HepG2 (cell line): ENCODE results near the gene NPDC1. TPM values are rescaled to one million over a fixed set of nuclear protein-coding genes. Genes with fewer than 3 reads are reported as not detected.

Source experiments
- ARNT2 ChIP-seq: sonication (generic); formaldehyde crosslinking; IDR thresholded peaks from 2 replicates; pipeline ENCODE4 v1.8.0; 2022; ENCODE audit warnings: mild to moderate bottlenecking, low read depth, missing genetic modification reagents, moderate library complexity
- HNRNPL ChIP-seq: fragments of 200-400 bp; formaldehyde crosslinking; IDR thresholded peaks from 2 replicates; pipeline ENCODE4 v1.6.1; 2017; ENCODE audit warnings: mild to moderate bottlenecking, low read depth, low read length
- MEIS2 ChIP-seq: sonication (generic); formaldehyde crosslinking; IDR thresholded peaks from 2 replicates; pipeline ENCODE4 v1.9.0; 2021; ENCODE audit warnings: mild to moderate bottlenecking, missing genetic modification reagents
- NR2C2 ChIP-seq: sonication (generic); formaldehyde crosslinking; IDR thresholded peaks from 2 replicates; pipeline ENCODE4 v1.4.0; 2020; ENCODE audit warnings: missing genetic modification reagents, mild to moderate bottlenecking, moderate library complexity, borderline replicate concordance
- PCBP1 ChIP-seq: fragments of 200-400 bp; formaldehyde crosslinking; IDR thresholded peaks from 2 replicates; pipeline ENCODE4 v1.6.1; 2017; ENCODE audit warnings: mild to moderate bottlenecking, low read depth, low read length, borderline replicate concordance
- SCMH1 ChIP-seq: sonication (generic); formaldehyde crosslinking; IDR thresholded peaks from 2 replicates; pipeline ENCODE4 v1.9.0; 2021; ENCODE audit warnings: missing genetic modification reagents, mild to moderate bottlenecking, borderline replicate concordance
- TBP ChIP-seq: sonication (generic); formaldehyde crosslinking; IDR thresholded peaks from 2 replicates; pipeline ENCODE4 v1.5.0; 2020; ENCODE audit warnings: missing genetic modification reagents
- ZFP62 ChIP-seq: sonication (generic); formaldehyde crosslinking; IDR thresholded peaks from 2 replicates; pipeline ENCODE4 v1.4.0; 2020; ENCODE audit warnings: missing genetic modification reagents
- ZFX ChIP-seq: sonication (generic); formaldehyde crosslinking; IDR thresholded peaks from 2 replicates; pipeline ENCODE4 v1.4.0; 2020; ENCODE audit warnings: mild to moderate bottlenecking, low read depth, missing genetic modification reagents, moderate library complexity
- ZNF546 ChIP-seq: sonication (generic); formaldehyde crosslinking; conservative IDR thresholded peaks from 2 replicates; pipeline ENCODE4 v1.8.1; 2023; ENCODE audit warnings: mild to moderate bottlenecking, missing genetic modification reagents
- ZNF570 ChIP-seq: sonication (generic); formaldehyde crosslinking; IDR thresholded peaks from 2 replicates; pipeline ENCODE4 v1.4.0; 2020; ENCODE audit warnings: mild to moderate bottlenecking, missing genetic modification reagents, borderline replicate concordance
- ZNF598 ChIP-seq: sonication (generic); formaldehyde crosslinking; IDR thresholded peaks from 2 replicates; pipeline ENCODE4 v1.5.1; 2020; ENCODE audit warnings: mild to moderate bottlenecking, missing genetic modification reagents, borderline replicate concordance
- ZNF605 ChIP-seq: sonication (generic); formaldehyde crosslinking; IDR thresholded peaks from 2 replicates; pipeline ENCODE4 v1.8.0; 2022; ENCODE audit warnings: mild to moderate bottlenecking, missing genetic modification reagents
- ZNF713 ChIP-seq: sonication (generic); formaldehyde crosslinking; IDR thresholded peaks from 2 replicates; pipeline ENCODE4 v1.4.0; 2020; ENCODE audit warnings: mild to moderate bottlenecking, missing genetic modification reagents
- ZNF788 ChIP-seq: sonication (generic); formaldehyde crosslinking; IDR thresholded peaks from 2 replicates; pipeline ENCODE4 v1.5.0; 2020; ENCODE audit warnings: mild to moderate bottlenecking, missing genetic modification reagents, borderline replicate concordance
- ZSCAN25 ChIP-seq: sonication (generic); formaldehyde crosslinking; IDR thresholded peaks from 2 replicates; pipeline ENCODE4 v1.8.0; 2022; ENCODE audit warnings: mild to moderate bottlenecking, missing genetic modification reagents
- polyA plus RNA-seq, 8 experiments: library from polyadenylated mRNA; depleted of rRNA in 3 of 8; stranded (reverse) in 7 of 8; unstranded in 1 of 8; fragments of >200 nt; fragmentation: Illumina TruSeq in 4 of 8; extraction: Trizol in 4 of 8; gene quantifications; 2 replicates each; pipeline versions ENCODE4 v1.2.1 to v1.2.3, GENCODE V29; 2011 to 2016; ENCODE audit warnings: low read depth in 4 of 8, missing spikeins in 1 of 8, mixed read lengths in 1 of 8; ENCODE audit not compliant: insufficient read depth in 1 of 8
- total RNA-seq, 5 experiments: library from RNA; depleted of rRNA; stranded (reverse); fragments of >200 nt; fragmentation: Illumina TruSeq; extraction: Trizol; gene quantifications; 2 replicates each; pipeline ENCODE4 v1.2.3, GENCODE V29; 2016; ENCODE audit warnings: low read depth in 1 of 5
- TF ChIP-seq, protein P1 (sequence below): sonication (generic); formaldehyde crosslinking; IDR thresholded peaks from 2 replicates; pipeline ENCODE4 v1.4.0; 2020; ENCODE audit warnings: missing genetic modification reagents
- TF ChIP-seq, protein P2 (sequence below): sonication (generic); formaldehyde crosslinking; IDR thresholded peaks from 2 replicates; pipeline ENCODE4 v1.8.0; 2022; ENCODE audit warnings: missing genetic modification reagents, mild to moderate bottlenecking, moderate library complexity, borderline replicate concordance
- TF ChIP-seq, protein P3 (sequence below): IDR thresholded peaks from 2 replicates; pipeline ENCODE4 v1.6.1; 2016
- TF ChIP-seq, protein P4 (sequence below): sonication (generic); formaldehyde crosslinking; IDR thresholded peaks from 2 replicates; pipeline ENCODE4 v1.8.1; 2023; ENCODE audit warnings: mild to moderate bottlenecking, missing genetic modification reagents

NPDC1 gene
- total and polyA plus RNA-seq, 2 of the 13 experiments (the other 11 are each of a cell fraction or from before 2014, with no cell fraction given), result 0.84 to 5.4 TPM

DNA sequence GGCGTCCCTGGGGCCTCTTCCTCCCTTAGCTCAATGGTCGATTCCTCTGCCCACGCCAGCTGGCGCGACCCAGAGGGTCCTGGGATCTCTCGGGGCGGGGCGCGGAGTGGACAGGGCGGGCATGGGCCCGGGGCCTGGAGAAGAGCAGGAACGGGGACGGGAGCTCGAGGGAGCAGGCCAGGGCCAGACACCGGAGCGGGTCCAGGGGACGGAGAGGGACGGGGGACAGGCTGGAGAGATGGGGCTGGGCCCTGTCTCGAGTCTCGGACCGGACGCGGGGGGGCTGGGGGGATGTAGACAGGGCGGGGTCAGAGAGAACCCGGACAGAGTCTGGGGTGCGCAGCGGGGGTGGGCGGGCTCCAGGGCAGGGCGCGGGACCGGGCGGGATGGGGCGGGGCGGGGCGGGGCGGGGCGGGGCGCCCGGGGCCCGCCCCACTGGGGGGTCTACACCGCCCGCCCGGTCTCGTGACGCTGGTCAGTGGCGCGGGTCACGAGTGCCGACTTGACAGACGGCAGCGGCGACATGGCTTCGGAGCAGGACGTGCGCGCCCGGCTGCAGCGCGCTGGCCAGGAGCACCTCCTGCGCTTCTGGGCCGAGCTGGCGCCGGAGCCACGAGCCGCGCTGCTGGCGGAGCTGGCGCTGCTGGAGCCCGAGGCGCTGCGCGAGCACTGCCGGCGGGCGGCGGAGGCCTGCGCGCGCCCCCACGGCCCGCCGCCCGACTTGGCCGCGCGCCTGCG, 31.2 kb upstream of the NPDC1 start, which contains the start of gene UAP1L1 (continued):
- TF ChIP-seq, protein P1, sequence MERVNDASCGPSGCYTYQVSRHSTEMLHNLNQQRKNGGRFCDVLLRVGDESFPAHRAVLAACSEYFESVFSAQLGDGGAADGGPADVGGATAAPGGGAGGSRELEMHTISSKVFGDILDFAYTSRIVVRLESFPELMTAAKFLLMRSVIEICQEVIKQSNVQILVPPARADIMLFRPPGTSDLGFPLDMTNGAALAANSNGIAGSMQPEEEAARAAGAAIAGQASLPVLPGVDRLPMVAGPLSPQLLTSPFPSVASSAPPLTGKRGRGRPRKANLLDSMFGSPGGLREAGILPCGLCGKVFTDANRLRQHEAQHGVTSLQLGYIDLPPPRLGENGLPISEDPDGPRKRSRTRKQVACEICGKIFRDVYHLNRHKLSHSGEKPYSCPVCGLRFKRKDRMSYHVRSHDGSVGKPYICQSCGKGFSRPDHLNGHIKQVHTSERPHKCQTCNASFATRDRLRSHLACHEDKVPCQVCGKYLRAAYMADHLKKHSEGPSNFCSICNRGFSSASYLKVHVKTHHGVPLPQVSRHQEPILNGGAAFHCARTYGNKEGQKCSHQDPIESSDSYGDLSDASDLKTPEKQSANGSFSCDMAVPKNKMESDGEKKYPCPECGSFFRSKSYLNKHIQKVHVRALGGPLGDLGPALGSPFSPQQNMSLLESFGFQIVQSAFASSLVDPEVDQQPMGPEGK (CRISPR knock-in tag), result peak; percentile 78
- TF ChIP-seq ZFX (CRISPR knock-in tag) (peak; percentile 73), ZNF546 (0 out of 2 replicates have a peak, but pooled peaks have one; percentile 57), ZNF713 (no peak), NR2C2 (CRISPR knock-in tag) (0 out of 2 replicates have a peak, but pooled peaks have one; percentile 2), ZNF570 (CRISPR knock-in tag) (no peak), ZSCAN25 (CRISPR knock-in tag) (peak; percentile 74; the same call in 1 of the 2 replicates), SCMH1 (no peak), TBP (CRISPR knock-in tag) (no peak), ARNT2 (CRISPR knock-in tag) (peak; percentile 28; the same call in 1 of the 2 replicates), MEIS2 (CRISPR knock-in tag) (peak; percentile 23; the same call in 1 of the 2 replicates), ZNF605 (CRISPR knock-in tag) (peak; percentile 54; the same call in 1 of the 2 replicates), ZFP62 (CRISPR knock-in tag) (no peak), ZNF788 (CRISPR knock-in tag) (peak; percentile 24; the same call in 1 of the 2 replicates), ZNF598 (CRISPR knock-in tag) (0 out of 2 replicates have a peak, but pooled peaks have one; percentile 26), PCBP1 (0 out of 2 replicates have a peak, but pooled peaks have one; percentile 50), HNRNPL (0 out of 2 replicates have a peak, but pooled peaks have one; percentile 18)
- TF ChIP-seq, protein P2, sequence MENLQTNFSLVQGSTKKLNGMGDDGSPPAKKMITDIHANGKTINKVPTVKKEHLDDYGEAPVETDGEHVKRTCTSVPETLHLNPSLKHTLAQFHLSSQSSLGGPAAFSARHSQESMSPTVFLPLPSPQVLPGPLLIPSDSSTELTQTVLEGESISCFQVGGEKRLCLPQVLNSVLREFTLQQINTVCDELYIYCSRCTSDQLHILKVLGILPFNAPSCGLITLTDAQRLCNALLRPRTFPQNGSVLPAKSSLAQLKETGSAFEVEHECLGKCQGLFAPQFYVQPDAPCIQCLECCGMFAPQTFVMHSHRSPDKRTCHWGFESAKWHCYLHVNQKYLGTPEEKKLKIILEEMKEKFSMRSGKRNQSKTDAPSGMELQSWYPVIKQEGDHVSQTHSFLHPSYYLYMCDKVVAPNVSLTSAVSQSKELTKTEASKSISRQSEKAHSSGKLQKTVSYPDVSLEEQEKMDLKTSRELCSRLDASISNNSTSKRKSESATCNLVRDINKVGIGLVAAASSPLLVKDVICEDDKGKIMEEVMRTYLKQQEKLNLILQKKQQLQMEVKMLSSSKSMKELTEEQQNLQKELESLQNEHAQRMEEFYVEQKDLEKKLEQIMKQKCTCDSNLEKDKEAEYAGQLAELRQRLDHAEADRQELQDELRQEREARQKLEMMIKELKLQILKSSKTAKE, result 0 out of 2 replicates have a peak, but pooled peaks have one; percentile 32
- TF ChIP-seq, protein P3, sequence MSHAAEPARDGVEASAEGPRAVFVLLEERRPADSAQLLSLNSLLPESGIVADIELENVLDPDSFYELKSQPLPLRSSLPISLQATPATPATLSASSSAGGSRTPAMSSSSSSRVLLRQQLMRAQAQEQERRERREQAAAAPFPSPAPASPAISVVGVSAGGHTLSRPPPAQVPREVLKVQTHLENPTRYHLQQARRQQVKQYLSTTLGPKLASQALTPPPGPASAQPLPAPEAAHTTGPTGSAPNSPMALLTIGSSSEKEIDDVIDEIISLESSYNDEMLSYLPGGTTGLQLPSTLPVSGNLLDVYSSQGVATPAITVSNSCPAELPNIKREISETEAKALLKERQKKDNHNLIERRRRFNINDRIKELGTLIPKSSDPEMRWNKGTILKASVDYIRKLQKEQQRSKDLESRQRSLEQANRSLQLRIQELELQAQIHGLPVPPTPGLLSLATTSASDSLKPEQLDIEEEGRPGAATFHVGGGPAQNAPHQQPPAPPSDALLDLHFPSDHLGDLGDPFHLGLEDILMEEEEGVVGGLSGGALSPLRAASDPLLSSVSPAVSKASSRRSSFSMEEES (CRISPR knock-in tag), result peak; percentile 65; the same call in 1 of the 2 replicates
- TF ChIP-seq, protein P4, sequence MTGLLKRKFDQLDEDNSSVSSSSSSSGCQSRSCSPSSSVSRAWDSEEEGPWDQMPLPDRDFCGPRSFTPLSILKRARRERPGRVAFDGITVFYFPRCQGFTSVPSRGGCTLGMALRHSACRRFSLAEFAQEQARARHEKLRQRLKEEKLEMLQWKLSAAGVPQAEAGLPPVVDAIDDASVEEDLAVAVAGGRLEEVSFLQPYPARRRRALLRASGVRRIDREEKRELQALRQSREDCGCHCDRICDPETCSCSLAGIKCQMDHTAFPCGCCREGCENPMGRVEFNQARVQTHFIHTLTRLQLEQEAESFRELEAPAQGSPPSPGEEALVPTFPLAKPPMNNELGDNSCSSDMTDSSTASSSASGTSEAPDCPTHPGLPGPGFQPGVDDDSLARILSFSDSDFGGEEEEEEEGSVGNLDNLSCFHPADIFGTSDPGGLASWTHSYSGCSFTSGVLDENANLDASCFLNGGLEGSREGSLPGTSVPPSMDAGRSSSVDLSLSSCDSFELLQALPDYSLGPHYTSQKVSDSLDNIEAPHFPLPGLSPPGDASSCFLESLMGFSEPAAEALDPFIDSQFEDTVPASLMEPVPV (CRISPR knock-in tag), result no peak
